GM18520 (cell line): ENCODE measurements around the gene SLC30A5.

Source experiments
- ATAC-seq: cut with Tn5 transposase; IDR thresholded peaks from one replicate; pipeline ENCODE4 v1.9.1; 2021; ENCODE audit not compliant: unreplicated experiment

Gene SLC30A5

GRCh38 chr5:69166686-69167492 lies 73.1 kb downstream of the SLC30A5 start, which contains the start of gene CCNB1:
CCNB1 (plus strand) TSS chr5:69167150; CDS start chr5:69167263, 113 bp downstream.
- ATAC-seq = peak; percentile 100

- ATAC-seq = no peak
These were observed 73.7 kb downstream of the SLC30A5 start for GRCh38 chr5:69167493-69167855.

DNA sequence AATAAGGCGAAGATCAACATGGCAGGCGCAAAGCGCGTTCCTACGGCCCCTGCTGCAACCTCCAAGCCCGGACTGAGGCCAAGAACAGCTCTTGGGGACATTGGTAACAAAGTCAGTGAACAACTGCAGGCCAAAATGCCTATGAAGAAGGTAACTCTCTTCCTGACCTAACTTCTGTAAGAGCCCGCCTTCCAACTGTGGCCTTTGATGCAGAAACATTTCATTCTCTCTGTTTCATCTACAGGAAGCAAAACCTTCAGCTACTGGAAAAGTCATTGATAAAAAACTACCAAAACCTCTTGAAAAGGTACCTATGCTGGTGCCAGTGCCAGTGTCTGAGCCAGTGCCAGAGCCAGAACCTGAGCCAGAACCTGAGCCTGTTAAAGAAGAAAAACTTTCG lies 74.1 kb downstream of the SLC30A5 start:
- ATAC-seq = no peak

DNA sequence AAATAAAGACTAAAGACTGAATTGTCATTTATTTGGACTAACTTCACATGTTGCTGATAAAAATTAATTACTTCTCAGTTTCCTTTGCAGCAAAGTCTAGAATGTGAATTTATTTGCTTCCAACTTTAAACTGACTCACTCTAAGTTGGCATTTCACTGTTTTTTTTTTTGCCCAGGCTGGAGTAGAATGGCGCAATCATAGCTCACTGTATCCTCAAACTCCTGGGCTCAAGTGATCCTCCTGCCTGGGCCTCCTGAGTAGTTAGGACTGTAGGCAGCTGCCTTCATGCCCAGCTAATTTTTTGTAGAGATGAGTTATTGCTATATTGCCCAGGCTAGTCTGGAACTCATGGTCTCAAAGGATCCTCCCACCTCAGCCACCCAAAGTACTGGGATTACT lies 76.7 kb downstream of the SLC30A5 start:
- no peak for ATAC-seq

- no peak for ATAC-seq
These were observed 77.2 kb downstream of the SLC30A5 start for GRCh38 chr5:69170969-69171368.
